Hepatocyte (in vitro differentiated cells): ENCODE results near the gene TMEM203. TPM values are rescaled to one million over a fixed set of nuclear protein-coding genes. Genes with fewer than 3 reads are reported as not detected.

Experiments
- DNase-seq: peaks from one replicate; pipeline ENCODE4 v3.0.0-alpha.2; 2016; ENCODE audit warnings: low spot score
- H2AFZ ChIP-seq: fragments of 200-600 bp; sonication (generic); 2 replicates; pipeline ENCODE4 v1.6.0; 2016; ENCODE audit warnings: antibody characterized with exemption, mild to moderate bottlenecking
- H3K27ac ChIP-seq: fragments of 200-600 bp; sonication (generic); 2 replicates; pipeline ENCODE4 v1.5.1; 2016; ENCODE audit warnings: mild to moderate bottlenecking
- H3K27me3 ChIP-seq: fragments of 200-600 bp; sonication (generic); 2 replicates; pipeline ENCODE4 v1.6.1; 2016
- H3K36me3 ChIP-seq: fragments of 200-600 bp; sonication (generic); replicated peaks from 2 replicates; pipeline ENCODE4 v1.5.1; 2016; ENCODE audit warnings: low read depth; ENCODE audit not compliant: insufficient read depth
- H3K4me1 ChIP-seq: fragments of 200-600 bp; sonication (generic); 2 replicates; pipeline ENCODE4 v1.5.1; 2016; ENCODE audit warnings: mild to moderate bottlenecking, moderate library complexity; ENCODE audit not compliant: insufficient read depth
- H3K4me2 ChIP-seq: fragments of 200-600 bp; sonication (generic); 2 replicates; pipeline ENCODE4 v1.6.0; 2016
- H3K4me3 ChIP-seq: fragments of 200-600 bp; sonication (generic); 2 replicates; pipeline ENCODE4 v1.5.1; 2016; ENCODE audit warnings: mild to moderate bottlenecking
- H3K79me2 ChIP-seq: fragments of 200-600 bp; sonication (generic); 2 replicates; pipeline ENCODE4 v1.6.0; 2017; ENCODE audit warnings: mild to moderate bottlenecking
- H3K9me2 ChIP-seq: fragments of 200-600 bp; sonication (generic); replicated peaks from 2 replicates; pipeline ENCODE4 v1.6.0; 2017; ENCODE audit warnings: mild to moderate bottlenecking; ENCODE audit not compliant: insufficient read depth
- H3K9me3 ChIP-seq: fragments of 200-600 bp; sonication (generic); 2 replicates; pipeline ENCODE4 v1.5.1; 2016; ENCODE audit warnings: low read depth, mild to moderate bottlenecking
- H4K20me1 ChIP-seq: fragments of 200-600 bp; sonication (generic); 2 replicates; pipeline ENCODE4 v1.6.0; 2016; ENCODE audit warnings: mild to moderate bottlenecking; ENCODE audit not compliant: insufficient read depth, poor library complexity, severe bottlenecking
- EZH2 ChIP-seq: fragments of 200-600 bp; sonication (generic); IDR thresholded peaks from 2 replicates; pipeline ENCODE4 v1.6.1; 2016; ENCODE audit warnings: antibody characterized with exemption, mild to moderate bottlenecking, borderline replicate concordance
- EZH2phosphoT487 ChIP-seq: fragments of 200-600 bp; sonication (generic); IDR thresholded peaks from one replicate; pipeline ENCODE4 v1.6.1; 2018; ENCODE audit warnings: antibody characterized with exemption, mild to moderate bottlenecking, low read depth, moderate library complexity; ENCODE audit not compliant: unreplicated experiment, severe bottlenecking
- WGBS: methylation state at CpG from one replicate; pipeline ENCODE4 v1.1.6; 2016; ENCODE audit warnings: low lambda C conversion rate; ENCODE audit errors: missing lambda C conversion rate; 5-methylcytosine and 5-hydroxymethylcytosine counted together
- polyA plus RNA-seq: library from polyadenylated mRNA; unstranded; fragments of >200 nt; fragmentation: Nextera tagmentation; extraction: Ambion mirVana; gene quantifications from 2 replicates; pipeline ENCODE4 v1.2.1, GENCODE V29; 2016
- total RNA-seq: library from RNA; depleted of rRNA; stranded (reverse); fragments of >200 nt; gene quantifications from 2 replicates; pipeline ENCODE4 v1.2.3, GENCODE V29; 2014
- TF ChIP-seq, protein P1 (sequence below): fragments of 200-600 bp; sonication (generic); IDR thresholded peaks from 2 replicates; pipeline ENCODE4 v1.5.1; 2016; ENCODE audit warnings: antibody characterized with exemption, mild to moderate bottlenecking; ENCODE audit not compliant: poor library complexity

Gene TMEM203
- total and polyA plus RNA-seq, 2 experiments from 2014 or later: 37.6 to 60.7 TPM

DNA sequence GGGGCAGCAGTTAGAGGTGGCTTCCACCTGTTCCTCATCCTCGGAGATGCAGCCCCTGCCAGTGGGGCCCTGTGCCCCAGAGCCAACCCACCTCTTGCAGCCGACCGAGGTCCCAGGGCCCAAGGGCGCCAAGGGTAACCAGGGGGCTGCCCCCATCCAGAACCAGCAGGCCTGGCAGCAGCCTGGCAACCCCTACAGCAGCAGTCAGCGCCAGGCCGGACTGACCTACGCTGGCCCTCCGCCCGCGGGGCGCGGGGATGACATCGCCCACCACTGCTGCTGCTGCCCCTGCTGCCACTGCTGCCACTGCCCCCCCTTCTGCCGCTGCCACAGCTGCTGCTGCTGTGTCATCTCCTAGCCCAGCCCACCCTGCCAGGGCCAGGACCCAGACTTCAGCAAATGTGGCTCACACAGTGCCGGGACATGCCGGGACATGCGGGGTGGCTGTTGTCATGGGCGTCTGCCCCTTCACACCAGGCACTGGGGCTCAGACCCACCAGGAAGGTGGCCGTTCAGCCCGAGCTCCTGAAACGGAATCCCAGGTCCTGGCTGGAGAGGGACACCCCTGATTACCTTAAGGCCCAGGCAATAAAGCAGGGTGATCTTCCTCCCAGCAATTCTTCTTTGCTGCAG, 20.4 kb upstream of the TMEM203 start:
- Histone ChIP-seq H2AFZ (no peak overlapping the region), H4K20me1 (no peaks in the 10 kb centered on the region), H3K4me3 (no peak overlapping the region), H3K36me3 (no peaks in the 10 kb centered on the region), H3K27me3 (no peaks in the 10 kb centered on the region), H3K4me2 (no peak overlapping the region), H3K9me3 (no peaks in the 10 kb centered on the region), H3K9me2 (no peaks in the 10 kb centered on the region), H3K27ac (no peak overlapping the region), H3K4me1 (peaks cover 51% of the 10 kb centered on the region), H3K79me2 (no peaks in the 10 kb centered on the region)
- 91% methylated on average over 21 of the region's 21 CpGs for WGBS
- no peak for TF ChIP-seq EZH2
- no peak for TF ChIP-seq EZH2phosphoT487
- TF ChIP-seq, protein P1, sequence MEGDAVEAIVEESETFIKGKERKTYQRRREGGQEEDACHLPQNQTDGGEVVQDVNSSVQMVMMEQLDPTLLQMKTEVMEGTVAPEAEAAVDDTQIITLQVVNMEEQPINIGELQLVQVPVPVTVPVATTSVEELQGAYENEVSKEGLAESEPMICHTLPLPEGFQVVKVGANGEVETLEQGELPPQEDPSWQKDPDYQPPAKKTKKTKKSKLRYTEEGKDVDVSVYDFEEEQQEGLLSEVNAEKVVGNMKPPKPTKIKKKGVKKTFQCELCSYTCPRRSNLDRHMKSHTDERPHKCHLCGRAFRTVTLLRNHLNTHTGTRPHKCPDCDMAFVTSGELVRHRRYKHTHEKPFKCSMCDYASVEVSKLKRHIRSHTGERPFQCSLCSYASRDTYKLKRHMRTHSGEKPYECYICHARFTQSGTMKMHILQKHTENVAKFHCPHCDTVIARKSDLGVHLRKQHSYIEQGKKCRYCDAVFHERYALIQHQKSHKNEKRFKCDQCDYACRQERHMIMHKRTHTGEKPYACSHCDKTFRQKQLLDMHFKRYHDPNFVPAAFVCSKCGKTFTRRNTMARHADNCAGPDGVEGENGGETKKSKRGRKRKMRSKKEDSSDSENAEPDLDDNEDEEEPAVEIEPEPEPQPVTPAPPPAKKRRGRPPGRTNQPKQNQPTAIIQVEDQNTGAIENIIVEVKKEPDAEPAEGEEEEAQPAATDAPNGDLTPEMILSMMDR: no peak
- DNase-seq: no peak

DNA sequence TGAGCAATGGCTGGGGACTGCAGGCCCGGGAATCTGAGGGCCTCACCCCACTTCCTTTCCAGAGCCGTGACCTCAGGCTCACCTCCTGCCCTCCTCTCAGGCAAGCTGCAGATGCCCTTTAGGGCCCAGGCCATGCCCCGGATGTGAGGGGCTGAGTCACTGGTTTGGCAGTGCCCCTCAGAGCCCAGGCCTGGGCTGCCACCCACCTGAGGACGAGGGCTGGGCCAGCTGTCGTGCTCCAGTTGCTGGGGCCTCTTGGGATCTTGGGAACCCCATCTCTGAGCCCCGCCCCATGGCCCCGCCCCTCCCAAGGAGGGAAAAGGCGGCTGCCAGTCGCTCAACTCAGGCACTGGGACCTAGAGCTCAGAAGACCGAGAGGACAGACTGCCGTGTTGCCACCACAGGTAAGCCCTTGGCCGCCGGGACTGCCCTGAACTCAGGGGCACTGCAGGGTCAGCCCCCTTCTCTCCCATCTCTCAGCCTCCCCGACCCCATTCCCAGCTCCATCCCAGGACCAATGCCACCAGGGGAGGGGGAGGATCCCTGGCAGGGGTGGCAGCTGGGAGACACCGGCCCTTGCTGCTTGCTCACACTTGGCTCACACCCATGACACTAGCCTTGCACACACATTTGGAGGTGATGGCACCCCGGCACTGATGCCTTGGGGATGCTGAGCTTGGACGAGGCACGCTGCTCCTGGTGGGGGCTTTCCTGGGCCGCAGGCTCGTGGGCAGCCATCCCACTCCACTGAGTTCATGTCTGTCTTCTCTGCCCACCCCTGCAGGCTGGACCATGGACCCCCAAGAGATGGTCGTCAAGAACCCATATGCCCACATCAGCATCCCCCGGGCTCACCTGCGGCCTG, 19.6 kb upstream of the TMEM203 start, which contains the start of gene CYSRT1:
Gene CYSRT1 (plus strand): TSS at position 345 of the 865 bp plus-strand sequence. CDS start 448 bp downstream, at position 793.
- no peaks in the 10 kb centered on the region for H3K9me2 ChIP-seq
- peak within 1 kb of the TSS; percentile 78 for H2AFZ ChIP-seq
- peak within 1 kb of the TSS; percentile 76 for H3K4me3 ChIP-seq
- H3K9me3 ChIP-seq: no peaks in the 10 kb centered on the region
- peak within 1 kb of the TSS; percentile 94 for H3K4me2 ChIP-seq
- TF ChIP-seq EZH2phosphoT487: no peak
- TF ChIP-seq, protein P1: no peak
- no peak for TF ChIP-seq EZH2
- H3K4me1 ChIP-seq: peaks cover 43% of the 10 kb centered on the region
- H3K79me2 ChIP-seq: no peaks in the 10 kb centered on the region
- no peak for DNase-seq
- H3K27me3 ChIP-seq: no peaks in the 10 kb centered on the region
- WGBS: 72% methylated on average over 22 of the region's 23 CpGs
- H4K20me1 ChIP-seq: no peaks in the 10 kb centered on the region
- peak within 1 kb of the TSS; percentile 91 for H3K27ac ChIP-seq
- H3K36me3 ChIP-seq: no peaks in the 10 kb centered on the region

DNA sequence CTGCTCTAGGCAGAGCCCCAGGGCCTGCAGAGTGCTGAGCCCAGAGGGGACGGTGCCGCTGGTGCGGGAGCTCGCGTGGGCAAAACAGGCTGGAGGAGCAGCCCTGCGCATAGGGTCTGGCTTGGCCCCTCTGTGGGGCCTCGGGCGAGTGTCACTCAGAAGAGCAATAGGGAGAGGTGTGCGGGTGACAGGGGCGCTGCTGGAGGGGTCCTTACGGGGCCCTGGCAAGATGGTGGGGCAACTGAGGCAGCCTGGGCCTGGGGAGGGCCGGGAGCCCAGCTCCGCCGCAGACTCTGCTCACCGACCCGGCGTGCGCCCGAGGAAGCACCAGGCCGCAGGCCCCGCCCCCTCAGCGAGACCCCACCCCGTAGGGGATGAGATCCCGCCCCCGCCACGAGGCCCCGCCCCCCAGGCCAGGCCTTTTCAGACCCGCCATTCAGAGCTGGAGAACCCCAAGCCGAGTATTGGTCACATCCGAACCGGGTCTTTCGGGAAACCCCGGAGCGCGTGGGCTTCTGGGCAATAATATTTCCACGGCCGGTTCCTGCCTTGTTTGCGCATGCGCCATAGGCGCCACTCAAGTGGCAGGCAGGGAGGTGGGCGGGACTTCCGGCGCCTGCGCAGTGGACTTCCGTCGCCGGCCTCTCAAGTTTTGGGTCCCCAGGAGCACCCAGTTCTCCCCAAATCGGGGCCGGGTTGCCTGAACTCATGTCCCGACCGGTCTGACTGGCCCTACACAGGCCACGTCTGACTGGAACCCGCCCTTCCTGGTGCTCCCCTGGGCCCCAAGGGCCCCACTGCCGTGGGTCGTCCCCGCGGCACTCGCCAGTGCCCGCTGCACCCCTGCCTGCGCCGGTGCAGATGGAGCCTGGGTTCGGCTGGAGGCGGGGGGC, 17.9 kb upstream of the TMEM203 start:
- Histone ChIP-seq H3K9me3 (no peaks in the 10 kb centered on the region), H3K36me3 (no peaks in the 10 kb centered on the region), H3K4me3 (peak overlapping the region; percentile 76), H2AFZ (peak overlapping the region; percentile 78), H3K27ac (peak overlapping the region; percentile 91), H3K4me1 (peaks cover 41% of the 10 kb centered on the region), H3K9me2 (no peaks in the 10 kb centered on the region), H3K79me2 (no peaks in the 10 kb centered on the region), H4K20me1 (no peaks in the 10 kb centered on the region), H3K4me2 (peak overlapping the region; percentile 95), H3K27me3 (no peaks in the 10 kb centered on the region)
- TF ChIP-seq, protein P1: no peak
- TF ChIP-seq EZH2: no peak
- no peak for TF ChIP-seq EZH2phosphoT487
- WGBS: 3% methylated on average over 36 of the region's 63 CpGs
- peak; percentile 98 for DNase-seq
